ENCODE measurements around the gene P2RY6.

DNA sequence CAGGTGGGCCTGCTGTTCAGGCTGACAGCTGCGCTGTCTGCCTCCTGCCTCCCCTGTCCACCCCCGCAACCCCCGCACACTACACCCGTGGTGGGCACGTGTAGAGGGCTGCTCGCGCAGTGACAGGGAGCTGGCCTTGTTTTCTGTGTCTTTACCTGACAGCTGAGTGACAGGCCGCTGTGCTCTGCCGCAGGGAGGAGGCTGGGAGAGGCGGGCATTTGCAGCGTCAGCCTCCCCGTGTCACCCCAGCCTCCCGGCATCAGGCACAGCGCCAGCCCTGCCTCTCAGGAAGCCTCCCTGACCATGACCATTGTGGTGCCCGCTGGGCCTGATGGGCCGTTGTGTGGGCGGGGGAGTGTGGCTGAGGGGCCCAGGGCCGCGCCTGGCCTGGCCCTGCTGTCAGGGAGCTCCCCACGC, 72.1 kb downstream of the P2RY6 start:
- TF ChIP-seq, protein P1, sequence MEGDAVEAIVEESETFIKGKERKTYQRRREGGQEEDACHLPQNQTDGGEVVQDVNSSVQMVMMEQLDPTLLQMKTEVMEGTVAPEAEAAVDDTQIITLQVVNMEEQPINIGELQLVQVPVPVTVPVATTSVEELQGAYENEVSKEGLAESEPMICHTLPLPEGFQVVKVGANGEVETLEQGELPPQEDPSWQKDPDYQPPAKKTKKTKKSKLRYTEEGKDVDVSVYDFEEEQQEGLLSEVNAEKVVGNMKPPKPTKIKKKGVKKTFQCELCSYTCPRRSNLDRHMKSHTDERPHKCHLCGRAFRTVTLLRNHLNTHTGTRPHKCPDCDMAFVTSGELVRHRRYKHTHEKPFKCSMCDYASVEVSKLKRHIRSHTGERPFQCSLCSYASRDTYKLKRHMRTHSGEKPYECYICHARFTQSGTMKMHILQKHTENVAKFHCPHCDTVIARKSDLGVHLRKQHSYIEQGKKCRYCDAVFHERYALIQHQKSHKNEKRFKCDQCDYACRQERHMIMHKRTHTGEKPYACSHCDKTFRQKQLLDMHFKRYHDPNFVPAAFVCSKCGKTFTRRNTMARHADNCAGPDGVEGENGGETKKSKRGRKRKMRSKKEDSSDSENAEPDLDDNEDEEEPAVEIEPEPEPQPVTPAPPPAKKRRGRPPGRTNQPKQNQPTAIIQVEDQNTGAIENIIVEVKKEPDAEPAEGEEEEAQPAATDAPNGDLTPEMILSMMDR (IDR thresholded peaks at IDR 0.05): no peak
- TF ChIP-seq POLR2A (IDR thresholded peaks at IDR 0.05) (no peak), EP300 (IDR thresholded peaks at IDR 0.05) (no peak)

Data from stomach (tissue), 4 donors.